HUDEP-2 (cell line): ENCODE measurements around the gene TP53BP2.
"Not testable (repeated sequence)": the region's sequence is repeated elsewhere in the genome, so short reads cannot be mapped to it uniquely, and the experiment has no call there.

ENCODE experiments used
- DNase-seq, 76 experiments: peaks; one replicate each; lab custom pipeline; 2025; ENCODE audit not compliant: unreplicated experiment in 76 of 76; lab: John Stamatoyannopoulos, UW

Gene TP53BP2, protein sequence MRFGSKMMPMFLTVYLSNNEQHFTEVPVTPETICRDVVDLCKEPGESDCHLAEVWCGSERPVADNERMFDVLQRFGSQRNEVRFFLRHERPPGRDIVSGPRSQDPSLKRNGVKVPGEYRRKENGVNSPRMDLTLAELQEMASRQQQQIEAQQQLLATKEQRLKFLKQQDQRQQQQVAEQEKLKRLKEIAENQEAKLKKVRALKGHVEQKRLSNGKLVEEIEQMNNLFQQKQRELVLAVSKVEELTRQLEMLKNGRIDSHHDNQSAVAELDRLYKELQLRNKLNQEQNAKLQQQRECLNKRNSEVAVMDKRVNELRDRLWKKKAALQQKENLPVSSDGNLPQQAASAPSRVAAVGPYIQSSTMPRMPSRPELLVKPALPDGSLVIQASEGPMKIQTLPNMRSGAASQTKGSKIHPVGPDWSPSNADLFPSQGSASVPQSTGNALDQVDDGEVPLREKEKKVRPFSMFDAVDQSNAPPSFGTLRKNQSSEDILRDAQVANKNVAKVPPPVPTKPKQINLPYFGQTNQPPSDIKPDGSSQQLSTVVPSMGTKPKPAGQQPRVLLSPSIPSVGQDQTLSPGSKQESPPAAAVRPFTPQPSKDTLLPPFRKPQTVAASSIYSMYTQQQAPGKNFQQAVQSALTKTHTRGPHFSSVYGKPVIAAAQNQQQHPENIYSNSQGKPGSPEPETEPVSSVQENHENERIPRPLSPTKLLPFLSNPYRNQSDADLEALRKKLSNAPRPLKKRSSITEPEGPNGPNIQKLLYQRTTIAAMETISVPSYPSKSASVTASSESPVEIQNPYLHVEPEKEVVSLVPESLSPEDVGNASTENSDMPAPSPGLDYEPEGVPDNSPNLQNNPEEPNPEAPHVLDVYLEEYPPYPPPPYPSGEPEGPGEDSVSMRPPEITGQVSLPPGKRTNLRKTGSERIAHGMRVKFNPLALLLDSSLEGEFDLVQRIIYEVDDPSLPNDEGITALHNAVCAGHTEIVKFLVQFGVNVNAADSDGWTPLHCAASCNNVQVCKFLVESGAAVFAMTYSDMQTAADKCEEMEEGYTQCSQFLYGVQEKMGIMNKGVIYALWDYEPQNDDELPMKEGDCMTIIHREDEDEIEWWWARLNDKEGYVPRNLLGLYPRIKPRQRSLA

DNA sequence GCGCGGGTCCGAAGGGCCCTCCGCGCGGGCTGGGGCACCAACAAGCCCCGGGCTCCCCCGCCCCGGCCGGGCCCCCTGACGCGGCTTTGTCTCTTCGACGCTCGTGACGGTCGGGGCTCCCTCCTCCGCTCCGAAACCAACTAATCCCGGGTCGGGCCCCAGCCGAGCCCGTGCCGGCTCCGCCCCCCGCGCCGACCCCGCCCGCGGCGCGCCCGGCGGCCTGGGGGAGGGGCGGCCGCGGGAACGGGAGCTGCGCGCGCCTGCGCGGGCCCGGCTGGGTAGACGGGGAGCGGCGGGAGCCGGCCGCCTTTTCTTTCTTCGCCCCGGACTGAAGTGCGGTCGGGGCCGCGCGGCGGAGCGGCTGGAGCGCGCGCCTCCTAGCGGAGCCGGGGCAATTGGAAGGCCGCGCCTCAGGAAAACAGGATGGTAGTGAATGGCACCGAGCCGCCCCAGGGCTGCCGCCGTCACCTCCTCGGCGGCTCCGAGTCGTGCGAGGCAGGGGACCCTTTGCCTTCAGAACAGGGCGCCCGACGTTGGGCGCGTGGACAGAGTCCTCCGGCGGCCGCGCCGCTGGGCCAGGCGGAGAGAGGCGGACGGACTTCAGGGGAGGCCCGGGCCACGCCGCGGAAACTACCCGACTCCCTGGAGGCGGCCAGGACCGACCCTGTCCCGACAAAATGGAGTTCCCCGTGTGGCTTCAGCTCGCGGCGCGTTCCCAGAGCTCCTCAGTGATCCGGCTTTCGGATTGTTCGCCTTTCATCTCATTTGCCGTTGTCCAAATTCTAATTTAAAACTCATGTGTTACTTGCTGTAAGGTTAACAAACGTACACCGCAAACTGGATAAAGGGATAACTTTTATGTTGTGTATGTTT is at the start of gene TP53BP2:
Gene TP53BP2 (minus strand): TSS at position 138 of the 873 bp plus-strand sequence. CDS start 267 bp downstream, outside the sequence.
- DNase-seq = peak in 72 of 76 experiments; percentile 38 to 97 (median 78)

DNA sequence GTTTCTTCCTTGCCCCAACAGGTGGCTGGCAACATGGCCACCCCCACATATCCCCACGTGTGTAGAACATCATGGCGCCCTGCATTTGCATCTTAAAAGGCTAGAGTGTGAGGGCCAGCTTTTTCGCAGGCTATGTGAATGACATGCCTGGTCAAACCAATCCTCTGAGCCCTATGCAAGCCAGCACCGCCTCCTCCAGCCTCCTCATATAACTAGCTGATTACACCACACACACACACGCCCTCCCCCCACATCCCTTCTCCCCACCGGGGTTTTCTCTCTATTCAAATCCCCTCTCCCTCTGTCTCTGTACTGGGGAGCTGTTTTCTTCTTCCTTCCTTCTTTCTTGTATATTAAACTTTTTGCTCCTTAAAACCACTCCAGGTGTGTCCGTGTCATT is 44.7 kb upstream of the TP53BP2 start:
- DNase-seq = not testable (repeated sequence)

DNA sequence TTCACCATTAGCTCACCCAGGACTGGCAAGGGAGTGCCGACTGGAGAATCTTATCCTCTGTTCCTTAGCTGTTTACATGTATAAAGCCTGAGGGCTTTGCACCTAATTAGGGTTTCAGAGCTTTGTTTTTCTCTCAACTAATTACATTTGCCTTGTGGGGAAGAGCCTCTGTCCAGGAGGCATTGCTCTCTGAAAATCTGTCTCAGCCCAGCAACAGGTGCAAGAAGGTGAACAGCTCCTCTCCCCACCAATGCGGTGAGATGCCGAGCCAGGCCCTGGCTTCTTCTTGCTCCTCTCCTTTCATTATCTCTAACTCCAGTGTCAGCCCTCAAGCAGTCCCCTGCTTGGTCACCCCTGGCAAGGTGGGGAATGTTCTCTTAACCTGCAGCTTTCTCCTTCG is 43.6 kb upstream of the TP53BP2 start:
- not testable (repeated sequence) for DNase-seq

DNA sequence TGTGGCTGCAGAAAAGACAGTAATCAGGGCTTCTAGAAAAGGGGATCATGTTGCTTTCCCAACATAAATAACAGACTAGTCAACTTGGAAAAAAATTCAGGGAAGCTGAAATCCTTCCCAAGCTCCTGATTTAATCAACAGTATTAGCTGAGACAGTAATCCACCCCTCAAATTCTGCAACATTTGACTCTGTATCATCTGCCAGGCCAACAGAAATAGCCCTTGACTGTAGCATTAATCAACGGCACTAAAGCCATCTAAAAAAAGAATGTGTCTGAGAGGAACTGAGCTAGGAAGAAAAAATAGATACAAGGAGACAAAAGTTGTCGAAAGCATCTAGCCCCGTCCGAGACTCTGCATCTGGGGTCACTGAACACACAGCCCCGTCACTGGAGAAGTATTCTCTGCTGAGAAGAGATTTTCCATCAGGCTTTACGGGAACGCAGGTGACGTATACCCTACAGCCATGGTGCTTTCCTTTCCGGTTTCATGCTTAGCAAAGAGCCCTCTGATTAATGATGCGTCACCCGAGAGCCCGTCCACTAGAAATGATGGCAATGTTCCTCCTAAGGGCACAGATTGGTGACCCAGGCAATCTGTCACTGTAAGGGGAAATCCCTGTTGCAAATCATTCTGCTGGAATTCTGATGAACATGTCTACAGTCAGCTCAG is 42.1 kb upstream of the TP53BP2 start:
- DNase-seq = no peak

DNA sequence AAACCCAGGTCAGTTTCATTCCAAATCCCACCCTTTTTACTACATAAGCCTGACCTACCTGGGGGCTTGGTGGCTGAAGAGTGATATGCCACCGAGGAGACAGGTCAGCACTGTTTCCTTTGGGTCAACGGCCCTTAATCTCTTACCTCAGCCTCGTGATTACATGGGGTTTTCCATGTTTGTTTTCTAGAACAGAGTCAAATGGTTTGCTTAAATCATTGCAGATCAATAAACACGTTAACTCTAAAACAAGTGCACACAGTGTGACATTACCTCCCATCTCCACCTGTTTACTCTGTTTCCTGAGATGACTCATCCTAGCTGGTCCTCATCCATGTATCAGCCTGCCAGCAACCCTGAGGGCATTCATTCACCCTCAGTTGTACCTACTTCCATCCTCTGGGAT is 40.8 kb upstream of the TP53BP2 start:
- no peak for DNase-seq

DNA sequence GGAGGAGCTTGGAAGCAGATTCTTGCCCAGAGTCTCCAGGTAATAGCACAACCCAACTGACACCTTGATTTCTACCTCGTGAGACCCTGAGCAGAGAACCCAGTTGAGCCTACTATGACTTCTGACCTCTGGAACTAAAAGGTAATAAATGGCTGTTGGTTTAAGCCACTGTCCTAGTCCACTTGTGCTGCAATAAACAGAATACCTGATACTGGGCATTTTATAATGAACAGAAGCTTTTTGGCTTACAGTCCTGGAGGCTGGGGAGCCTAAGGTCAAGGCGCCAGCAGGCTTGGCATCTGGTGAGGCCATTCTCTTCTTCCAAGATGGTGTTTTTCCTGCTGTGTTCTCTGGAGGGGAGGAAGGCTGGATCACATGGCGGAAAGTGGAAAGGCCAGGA is 39.9 kb upstream of the TP53BP2 start:
- DNase-seq = no peak

DNA sequence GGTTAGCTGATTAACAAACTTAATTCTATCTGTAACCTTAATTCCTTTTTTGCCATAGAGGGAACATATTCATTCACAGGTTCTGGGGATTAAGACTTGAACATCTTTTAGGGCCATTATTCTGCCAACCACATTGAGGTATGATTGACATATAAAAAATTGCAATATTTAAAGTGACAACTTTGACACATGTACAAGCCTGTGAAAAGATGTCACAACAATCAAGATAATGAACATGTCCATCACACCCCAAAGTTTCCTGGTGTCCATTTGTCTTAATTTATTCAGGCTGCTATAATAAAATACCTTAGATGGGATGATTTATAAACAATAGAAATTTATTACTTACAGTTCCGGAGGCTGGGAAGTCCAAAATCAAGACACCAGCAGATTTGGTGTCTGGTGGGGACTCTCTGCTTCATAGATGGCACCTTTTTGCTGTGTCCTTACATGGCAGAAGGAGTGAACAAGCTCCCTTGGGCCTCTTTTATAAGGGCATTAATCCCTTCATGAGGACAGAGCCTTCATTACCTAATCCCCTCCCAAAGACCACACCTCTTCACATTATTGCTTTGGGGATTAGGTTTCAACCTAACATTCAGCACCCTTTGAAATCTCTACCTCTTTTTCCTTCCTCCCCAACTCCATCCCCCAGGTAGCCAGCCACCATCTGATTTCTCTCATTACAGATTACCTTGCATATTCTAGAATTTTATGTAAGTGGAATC is 33.0 kb upstream of the TP53BP2 start:
- no peak for DNase-seq

DNA sequence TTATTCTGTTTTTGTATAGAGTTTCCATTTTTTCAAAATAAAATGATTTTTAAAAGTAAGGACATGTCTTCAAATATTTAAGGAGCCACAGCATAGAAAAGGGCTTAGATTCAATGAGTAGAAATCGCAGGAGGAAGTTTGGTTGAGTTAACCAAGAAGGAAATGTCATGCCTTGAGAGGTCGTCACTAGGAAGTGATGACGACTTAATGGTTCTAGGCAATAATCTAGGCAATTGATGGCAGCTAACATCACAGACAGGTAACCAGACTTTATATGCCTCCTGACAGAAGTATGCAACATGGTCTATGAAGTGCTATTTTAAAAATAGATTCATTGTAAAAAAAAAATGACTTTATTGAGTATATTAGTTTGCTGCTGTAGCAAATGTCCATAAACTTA is 32.1 kb upstream of the TP53BP2 start:
- DNase-seq = no peak

DNA sequence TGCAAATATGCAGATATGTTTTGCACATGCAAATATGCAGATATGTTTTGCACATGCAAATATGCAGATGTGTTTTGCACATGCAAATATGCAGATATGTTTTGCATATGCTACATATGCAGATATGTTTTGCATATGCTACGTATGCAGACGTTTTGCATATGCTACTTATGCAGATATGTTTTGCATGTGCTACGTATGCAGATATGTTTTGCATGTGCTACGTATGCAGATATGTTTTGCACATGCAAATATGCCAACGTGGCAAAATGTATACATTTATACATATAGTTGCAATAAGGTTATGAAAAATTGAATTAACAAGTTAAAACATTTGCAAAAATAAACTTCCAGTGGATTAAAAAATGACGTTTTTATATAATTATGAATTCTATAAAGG is 30.8 kb upstream of the TP53BP2 start:
- no peak for DNase-seq

DNA sequence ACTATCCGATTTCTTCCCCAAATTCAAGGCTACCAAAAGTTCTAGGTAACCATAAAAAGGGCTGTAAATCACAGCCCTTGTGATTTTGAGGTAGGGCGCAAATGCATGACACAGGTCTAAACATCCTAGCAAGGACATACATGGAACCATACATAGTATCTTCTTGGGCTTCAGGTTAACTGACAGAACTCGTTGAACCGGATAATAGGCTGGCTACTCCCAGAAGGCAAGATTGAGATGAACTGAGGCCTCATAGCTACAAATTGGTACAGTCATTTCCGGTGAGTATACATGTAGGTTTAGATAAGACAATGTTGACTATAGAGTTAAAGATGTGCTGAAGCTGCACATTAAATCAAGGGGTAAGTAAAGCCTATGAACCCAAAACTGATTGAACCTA is 27.3 kb upstream of the TP53BP2 start:
- peak in 6 of 76 experiments; percentile 9 to 22 (median 14) for DNase-seq

DNA sequence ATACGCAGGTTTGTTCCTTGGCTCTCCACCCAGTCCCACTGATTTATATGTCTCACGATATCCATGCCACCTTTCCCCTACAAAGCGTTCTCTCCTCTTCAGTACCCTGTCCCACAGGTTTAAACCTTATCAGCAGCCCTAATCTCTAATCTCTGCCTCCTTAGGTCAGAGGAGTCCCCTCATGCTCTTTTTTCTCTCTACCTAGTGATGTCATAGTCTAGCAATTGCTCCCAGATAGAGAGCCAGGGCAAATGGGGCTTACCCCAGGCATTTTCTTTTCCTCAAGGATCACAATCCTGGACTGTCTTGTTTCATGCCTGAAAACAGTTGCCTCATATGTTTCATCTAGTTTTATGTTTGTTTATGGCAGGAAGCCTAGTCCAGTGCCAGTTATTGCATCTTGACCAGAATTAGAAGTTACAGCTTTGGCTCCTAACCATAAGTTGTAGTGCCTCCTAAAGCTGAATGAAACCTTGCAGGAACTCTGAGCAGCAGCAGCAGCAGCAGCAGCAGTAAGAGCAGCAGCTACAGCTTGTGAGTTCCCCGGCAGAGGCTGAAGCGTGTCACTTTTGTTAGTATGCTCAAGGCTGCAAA is 26.7 kb upstream of the TP53BP2 start:
- no peak for DNase-seq

DNA sequence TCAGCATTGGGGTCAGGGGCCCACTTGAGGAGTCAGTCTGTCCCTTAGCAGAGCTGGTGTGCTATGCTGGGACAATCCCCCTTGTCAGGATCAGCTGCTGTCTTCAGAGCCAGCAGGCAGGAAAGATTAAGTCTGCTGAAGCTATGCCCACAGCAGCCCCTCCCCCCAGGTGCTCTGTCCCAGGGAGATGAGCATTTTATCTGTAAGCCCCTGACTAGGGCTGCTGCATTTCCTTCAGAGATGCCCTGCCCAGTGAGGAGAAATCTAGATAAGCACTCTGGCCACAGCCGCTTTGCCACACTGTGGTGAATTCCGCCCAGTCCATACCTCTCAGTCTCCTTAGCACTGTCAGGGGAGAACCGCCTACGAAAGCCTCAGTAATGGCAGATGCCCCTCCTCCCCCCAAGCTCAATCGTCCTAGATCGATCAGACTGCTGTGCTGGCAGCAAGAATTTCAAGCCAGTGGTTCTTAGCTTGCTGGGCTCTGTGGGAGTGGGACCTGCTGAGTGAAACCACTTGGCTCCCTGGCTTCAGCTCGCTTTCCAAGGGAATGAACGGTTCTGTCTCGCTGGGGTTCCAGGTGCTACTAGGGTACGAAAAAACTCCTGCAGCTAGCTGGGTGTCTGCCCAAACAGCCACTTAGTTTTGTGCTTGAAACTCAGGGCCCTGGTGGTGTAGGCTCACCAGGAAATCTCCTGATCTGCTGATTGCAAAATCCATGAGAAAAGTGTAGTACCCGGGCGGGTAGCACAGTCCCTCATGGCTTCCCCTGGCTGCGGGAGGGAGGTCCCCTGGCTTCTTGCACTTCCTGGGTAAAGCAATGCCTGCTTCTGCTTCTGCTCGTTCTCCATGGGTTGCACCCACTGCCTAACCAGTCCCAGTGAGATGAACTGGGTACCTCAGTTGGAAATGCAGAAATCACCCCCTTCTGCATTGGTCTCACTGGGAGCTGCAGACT is 25.1 kb upstream of the TP53BP2 start:
- peak in 75 of 76 experiments; percentile 63 to 97 (median 91) for DNase-seq

DNA sequence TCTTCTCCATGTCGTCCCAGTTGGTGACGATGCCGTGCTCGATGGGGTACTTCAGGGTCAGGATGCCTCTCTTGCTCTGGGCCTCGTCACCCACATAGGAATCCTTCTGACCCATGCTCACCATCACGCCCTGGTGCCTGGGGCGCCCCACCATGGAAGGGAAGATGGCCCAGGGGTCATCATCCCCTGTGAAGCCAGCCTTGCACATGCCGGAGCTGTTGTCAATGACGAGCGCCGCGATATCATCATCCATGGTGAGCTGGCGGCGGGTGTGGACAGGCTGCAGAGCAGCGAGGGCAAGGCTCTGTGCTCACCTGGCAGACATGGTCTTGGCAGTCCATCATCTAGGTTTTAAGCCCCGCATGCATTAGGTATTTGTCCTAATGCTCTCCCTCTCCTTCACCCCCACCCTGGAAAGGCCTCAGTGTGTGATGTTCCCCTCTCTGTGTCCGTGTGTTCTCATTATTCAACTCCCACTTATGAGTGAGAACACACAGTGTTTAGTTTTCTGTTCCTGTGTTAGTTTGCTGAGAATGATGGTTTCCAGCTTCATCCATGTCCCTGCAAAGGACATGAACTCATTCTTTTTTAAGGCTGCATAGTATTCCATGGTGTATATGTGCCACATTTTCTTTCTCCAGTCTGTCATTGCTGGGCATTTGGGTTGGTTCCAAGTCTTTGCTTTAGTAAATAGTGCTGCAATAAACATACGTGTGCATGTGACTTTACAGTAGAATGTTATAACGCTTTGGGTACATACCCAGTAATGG is 19.0 kb upstream of the TP53BP2 start:
- DNase-seq = not testable (repeated sequence)

DNA sequence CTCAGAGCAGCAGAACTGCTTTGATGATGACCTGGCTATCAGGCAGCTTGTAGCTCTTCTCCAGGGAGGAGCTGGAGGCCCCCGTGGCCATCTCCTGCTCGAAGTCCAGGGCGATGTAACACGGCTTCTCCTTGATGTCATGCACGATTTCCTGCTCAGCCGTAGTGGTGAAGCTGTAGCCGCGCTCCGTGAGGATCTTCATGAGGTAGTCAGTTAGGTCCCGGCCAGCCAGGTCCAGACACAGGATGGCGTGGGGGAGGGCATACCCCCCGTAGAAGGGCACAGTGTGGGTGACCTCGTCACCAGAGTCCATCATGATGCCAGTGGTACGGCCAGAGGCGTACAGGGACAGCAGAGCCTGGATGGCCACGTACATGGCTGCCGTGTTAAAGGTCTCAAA is 18.3 kb upstream of the TP53BP2 start:
- no peak for DNase-seq

DNA sequence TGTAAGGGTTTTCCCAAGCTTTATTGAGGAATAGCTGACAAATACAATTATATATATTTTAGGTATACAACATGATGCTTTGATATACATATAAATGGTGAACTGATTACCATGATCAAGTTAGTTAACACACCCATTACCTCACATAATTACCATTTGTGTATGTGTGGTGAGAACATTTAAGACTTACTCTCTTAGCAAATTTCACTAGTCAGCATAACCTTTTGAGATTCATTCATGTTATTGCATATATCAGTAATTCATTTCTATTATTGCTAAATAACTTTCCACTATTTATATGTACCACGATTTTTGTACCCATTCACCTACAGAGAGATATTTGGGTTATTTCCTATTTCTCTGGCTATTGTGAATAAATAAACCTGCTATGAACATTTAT is 16.2 kb upstream of the TP53BP2 start:
- DNase-seq = no peak

DNA sequence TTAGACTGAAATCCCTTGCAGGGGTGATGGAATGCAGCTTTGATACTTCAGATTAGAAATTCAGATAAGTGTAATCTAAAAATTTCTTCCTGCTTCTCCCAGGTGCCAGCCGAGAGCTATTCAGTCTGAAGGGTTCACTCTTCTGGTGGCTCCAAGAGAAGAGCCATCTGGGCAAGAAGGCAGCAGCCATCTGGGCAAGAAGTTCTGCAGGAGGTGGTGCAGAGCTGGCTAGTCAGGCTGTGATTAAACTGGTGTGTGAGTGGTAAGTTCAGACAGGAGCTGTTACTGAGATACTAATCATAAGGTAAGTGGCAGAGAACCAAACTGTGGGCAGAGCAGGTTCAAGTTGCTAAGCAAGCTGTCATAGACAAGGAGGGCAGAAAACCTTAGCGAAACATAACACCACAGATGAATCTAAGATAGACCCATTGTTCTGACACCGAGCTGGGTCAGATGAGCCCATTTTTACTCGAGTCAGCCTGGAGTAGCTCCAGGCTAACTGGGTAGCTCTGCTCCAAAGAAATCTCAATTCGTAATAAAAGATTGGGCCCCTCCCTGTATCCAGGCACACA is 14.4 kb upstream of the TP53BP2 start:
- peak in 1 of 76 experiments; percentile 6 for DNase-seq
